Measurements from ENCODE around the gene TLX1.

- TF ChIP-seq CTCF (IDR thresholded peaks at IDR 0.05; ENCODE audit: low read length) (no peak), EZH2 (optimal IDR thresholded peaks at IDR 0.05; ENCODE audit: low read depth, low read length) (no peak), EZH2phosphoT487 (IDR thresholded peaks at IDR 0.05; ENCODE audit: low read length) (no peak)
These were observed 14.3 kb upstream of the TLX1 start for GRCh38 chr10:101116754-101117153.
